Activated CD8-positive, alpha-beta memory T cell treated with anti-CD3 and anti-CD28 coated beads, Interleukin-2, amount 10 ng/mL, durations not matched to agents 7 days and 5 days (primary cell): ENCODE measurements around the gene LDB3. TPM values are rescaled to one million over a fixed set of nuclear protein-coding genes. Genes with fewer than 3 reads are reported as not detected.

ENCODE experiments used
- ATAC-seq: fragments of 150-1000 bp; cut with Tn5 transposase; one replicate; pipeline ENCODE4 v1.10.0; 2021; ENCODE audit warnings: moderate library complexity
- CTCF ChIA-PET: fragments of 350-600 bp; sonication (Branson Sonifier 250); formaldehyde crosslinking; loops from one replicate; lab custom pipeline; 2021; ENCODE audit warnings: antibody characterized with exemption; lab: Charles Lee
- DNase-seq: peaks from one replicate; pipeline ENCODE4 v3.0.0-alpha.2; 2020
- H3K27ac Mint-ChIP-seq: one replicate; pipeline ENCODE4 v1.8.0; 2021; ENCODE audit warnings: mild to moderate bottlenecking, mixed read lengths
- H3K27me3 Mint-ChIP-seq: one replicate; pipeline ENCODE4 v1.8.0; 2021; ENCODE audit warnings: mixed read lengths
- H3K36me3 Mint-ChIP-seq: one replicate; pipeline ENCODE4 v1.8.0; 2021; ENCODE audit warnings: mild to moderate bottlenecking, mixed read lengths
- H3K4me1 Mint-ChIP-seq: one replicate; pipeline ENCODE4 v1.8.0; 2021; ENCODE audit warnings: mixed read lengths
- H3K4me3 Mint-ChIP-seq: one replicate; pipeline ENCODE4 v1.8.0; 2021; ENCODE audit warnings: mild to moderate bottlenecking, moderate library complexity, mixed read lengths
- H3K9me3 Mint-ChIP-seq: one replicate; pipeline ENCODE4 v1.8.0; 2022; ENCODE audit warnings: low read depth, mixed read lengths
- total RNA-seq, 2 experiments: library from RNA; stranded (reverse); gene quantifications; one replicate each; pipeline ENCODE4 v1.2.3, GENCODE V29; 2021

LDB3 gene
- total RNA-seq, 2 experiments from 2014 or later = 0.05 to 0.23 TPM

GRCh38 chr10:86773498-86773897 is 105.2 kb downstream of the LDB3 start:
- Mint-ChIP-seq H3K9me3 (no peaks in the 10 kb centered on the region), H3K4me3 (no peak overlapping the region), H3K27ac (no peak overlapping the region), H3K27me3 (no peaks in the 10 kb centered on the region), H3K36me3 (peaks cover 2% of the 10 kb centered on the region), H3K4me1 (peaks cover 20% of the 10 kb centered on the region)
- no peak for DNase-seq
- CTCF ChIA-PET = interaction anchor here (0.6 kb wide), 1 partner anchor 21 kb away, joined by 3 read pairs; no protein-coding TSS in a partner anchor
- ATAC-seq = no peak

- CTCF ChIA-PET = interaction anchor here (0.8 kb wide), 1 partner anchor 166 kb away, joined by 3 read pairs; no protein-coding TSS in a partner anchor
- H3K9me3 Mint-ChIP-seq = no peaks in the 10 kb centered on the region
- peak; percentile 66 for ATAC-seq
- peaks cover 15% of the 10 kb centered on the region for H3K4me1 Mint-ChIP-seq
- H3K36me3 Mint-ChIP-seq = peaks cover 2% of the 10 kb centered on the region
- H3K4me3 Mint-ChIP-seq = no peak overlapping the region
- no peaks in the 10 kb centered on the region for H3K27me3 Mint-ChIP-seq
- no peak overlapping the region for H3K27ac Mint-ChIP-seq
- no peak for DNase-seq
Observed at GRCh38 chr10:86775056-86775869, 107.0 kb downstream of the LDB3 start.

GRCh38 chr10:86775870-86776180 is 107.5 kb downstream of the LDB3 start:
- no peak for ATAC-seq
- H3K36me3 Mint-ChIP-seq = peaks cover 2% of the 10 kb centered on the region
- H3K27me3 Mint-ChIP-seq = no peaks in the 10 kb centered on the region
- peaks cover 14% of the 10 kb centered on the region for H3K4me1 Mint-ChIP-seq
- H3K4me3 Mint-ChIP-seq = no peak overlapping the region
- no peak for DNase-seq
- CTCF ChIA-PET = interaction anchor here (0.8 kb wide), 1 partner anchor 165 kb away, joined by 3 read pairs; no protein-coding TSS in a partner anchor
- no peak overlapping the region for H3K27ac Mint-ChIP-seq
- no peaks in the 10 kb centered on the region for H3K9me3 Mint-ChIP-seq

GRCh38 chr10:86779220-86780017 is 111.1 kb downstream of the LDB3 start:
- CTCF ChIA-PET = no interaction called here
- H3K27me3 Mint-ChIP-seq = no peaks in the 10 kb centered on the region
- peaks cover 2% of the 10 kb centered on the region for H3K9me3 Mint-ChIP-seq
- peaks cover 8% of the 10 kb centered on the region for H3K36me3 Mint-ChIP-seq
- H3K27ac Mint-ChIP-seq = no peak overlapping the region
- H3K4me3 Mint-ChIP-seq = no peak overlapping the region
- ATAC-seq (no peak), DNase-seq (no peak)
- H3K4me1 Mint-ChIP-seq = peaks cover 26% of the 10 kb centered on the region

GRCh38 chr10:86782701-86783418 is 114.5 kb downstream of the LDB3 start:
- H3K9me3 Mint-ChIP-seq = peaks cover 8% of the 10 kb centered on the region
- no peak for DNase-seq
- H3K4me3 Mint-ChIP-seq = no peak overlapping the region
- H3K36me3 Mint-ChIP-seq = peaks cover 16% of the 10 kb centered on the region
- no peak for ATAC-seq
- no peak overlapping the region for H3K27ac Mint-ChIP-seq
- H3K27me3 Mint-ChIP-seq = no peaks in the 10 kb centered on the region
- H3K4me1 Mint-ChIP-seq = peaks cover 13% of the 10 kb centered on the region
- CTCF ChIA-PET = no interaction called here

GRCh38 chr10:86785037-86785436 is 116.7 kb downstream of the LDB3 start:
- Mint-ChIP-seq H3K4me1 (peaks cover 13% of the 10 kb centered on the region), H3K27me3 (no peaks in the 10 kb centered on the region), H3K9me3 (peaks cover 11% of the 10 kb centered on the region), H3K27ac (no peak overlapping the region), H3K4me3 (no peak overlapping the region), H3K36me3 (peaks cover 18% of the 10 kb centered on the region)
- CTCF ChIA-PET = interaction anchor here (1.0 kb wide), 1 partner anchor 85 kb away, joined by 3 read pairs; no protein-coding TSS in a partner anchor
- no peak for ATAC-seq
- no peak for DNase-seq

Other genes starting within 250 kb of the LDB3 start
- gene WAPL, start 146.7 kb upstream of the LDB3 start, total RNA-seq = 10 to 100 TPM; 48.5 to 52.6 TPM
- gene OPN4, start 14.0 kb upstream of the LDB3 start, total RNA-seq = not detected
- 10 to 100 TPM; 17.1 to 19.5 TPM for gene BMPR1A, start 88.1 kb downstream of the LDB3 start, total RNA-seq